Endodermal cell (in vitro differentiated cells): ENCODE results near the gene TMEM147. TPM values are rescaled to one million over a fixed set of nuclear protein-coding genes. Genes with fewer than 3 reads are reported as not detected.

Experiments used
- DNase-seq: peaks from one replicate; pipeline ENCODE4 v3.0.0-alpha.2; 2017
- H3K27ac ChIP-seq: 2 replicates; pipeline ENCODE4 v1.5.1; 2013; ENCODE audit warnings: mild to moderate bottlenecking, low read depth, low read length, moderate library complexity
- H3K27me3 ChIP-seq: 2 replicates; pipeline ENCODE4 v1.6.1; 2013; ENCODE audit warnings: mild to moderate bottlenecking, low read length, moderate library complexity; ENCODE audit not compliant: insufficient read depth, control insufficient read depth, poor library complexity, severe bottlenecking
- H3K36me3 ChIP-seq: 2 replicates; pipeline ENCODE4 v1.7.0; 2013; ENCODE audit warnings: mild to moderate bottlenecking, low read length, moderate library complexity; ENCODE audit not compliant: control insufficient read depth, insufficient read depth
- H3K4me1 ChIP-seq: one replicate; pipeline ENCODE4 v1.7.0; 2013; ENCODE audit warnings: low read length; ENCODE audit not compliant: control insufficient read depth, insufficient read depth
- H3K4me3 ChIP-seq: 2 replicates; pipeline ENCODE4 v1.5.1; 2013; ENCODE audit warnings: mild to moderate bottlenecking, low read length, moderate library complexity
- H3K9ac ChIP-seq: 2 replicates; pipeline ENCODE4 v1.6.1; 2013; ENCODE audit warnings: mild to moderate bottlenecking, low read length, moderate library complexity; ENCODE audit not compliant: poor library complexity, severe bottlenecking; ENCODE audit errors: extremely low read depth
- H3K9me3 ChIP-seq: 2 replicates; pipeline ENCODE4 v1.6.1; 2013; ENCODE audit warnings: mild to moderate bottlenecking, low read length, moderate library complexity; ENCODE audit not compliant: control insufficient read depth
- H3K27ac Mint-ChIP-seq: 2 replicates; pipeline ENCODE4 v1.8.0; 2020; ENCODE audit warnings: mixed read lengths
- H3K27me3 Mint-ChIP-seq: 2 replicates; pipeline ENCODE4 v1.8.0; 2021; ENCODE audit warnings: mild to moderate bottlenecking, mixed read lengths; ENCODE audit not compliant: insufficient read depth
- H3K36me3 Mint-ChIP-seq: 2 replicates; pipeline ENCODE4 v1.8.0; 2020; ENCODE audit warnings: low read depth, mixed read lengths
- H3K4me1 Mint-ChIP-seq: 2 replicates; pipeline ENCODE4 v1.8.0; 2020; ENCODE audit warnings: mixed read lengths
- H3K4me3 Mint-ChIP-seq: 2 replicates; pipeline ENCODE4 v1.8.0; 2020; ENCODE audit warnings: mild to moderate bottlenecking, moderate library complexity, mixed read lengths
- H3K9me3 Mint-ChIP-seq: 2 replicates; pipeline ENCODE4 v1.8.0; 2020; ENCODE audit warnings: mild to moderate bottlenecking, mixed read lengths
- CTCF ChIP-seq: fragments of 200-600 bp; sonication (generic); conservative IDR thresholded peaks from 2 replicates; pipeline ENCODE4 v1.5.0; 2021; ENCODE audit warnings: antibody characterized with exemption, mild to moderate bottlenecking
- WGBS, 2 experiments: methylation state at CpG; one replicate each; pipeline versions ENCODE4 v1.1.5 to v1.1.7; 2013; ENCODE audit warnings: missing lambda C conversion rate in 2 of 2, mixed read lengths in 1 of 2; ENCODE audit not compliant: insufficient coverage in 1 of 2, insufficient read length in 1 of 2; 5-methylcytosine and 5-hydroxymethylcytosine counted together
- total RNA-seq, 2 donors: library from RNA; stranded (reverse); fragmentation: NEBNext Ultra II Directional in 1 of 2; extraction: Animal tissue kit (Norgen Biotek cat#: 25700) in 1 of 2; gene quantifications; 2 replicates in 1 of 2; 3 replicates in 1 of 2; pipeline ENCODE4 v1.2.1, GENCODE V29; 2021

The TMEM147 gene
- total RNA-seq, 2 donors from 2014 or later, result 109 to 119 TPM

- Histone ChIP-seq H3K9ac (no peak overlapping the region), H3K4me1 (no peaks in the 10 kb centered on the region), H3K27ac (no peak overlapping the region), H3K27me3 (no peaks in the 10 kb centered on the region), H3K9me3 (peaks cover 24% of the 10 kb centered on the region), H3K36me3 (no peaks in the 10 kb centered on the region), H3K4me3 (no peak overlapping the region)
- no peak overlapping the region for H3K27ac Mint-ChIP-seq
- H3K4me1 Mint-ChIP-seq, result no peaks in the 10 kb centered on the region
- no peaks in the 10 kb centered on the region for H3K36me3 Mint-ChIP-seq
- peaks cover 47% of the 10 kb centered on the region for H3K9me3 Mint-ChIP-seq
- no peak overlapping the region for H3K4me3 Mint-ChIP-seq
- H3K27me3 Mint-ChIP-seq, result peaks cover 25% of the 10 kb centered on the region
- 73 to 79% methylated on average over 7 of the region's 7 CpGs for WGBS, 2 experiments
- no peak for DNase-seq
- TF ChIP-seq CTCF, result no peak
Observed at GRCh38 chr19:35578707-35579106, 33.3 kb downstream of the TMEM147 start.

DNA sequence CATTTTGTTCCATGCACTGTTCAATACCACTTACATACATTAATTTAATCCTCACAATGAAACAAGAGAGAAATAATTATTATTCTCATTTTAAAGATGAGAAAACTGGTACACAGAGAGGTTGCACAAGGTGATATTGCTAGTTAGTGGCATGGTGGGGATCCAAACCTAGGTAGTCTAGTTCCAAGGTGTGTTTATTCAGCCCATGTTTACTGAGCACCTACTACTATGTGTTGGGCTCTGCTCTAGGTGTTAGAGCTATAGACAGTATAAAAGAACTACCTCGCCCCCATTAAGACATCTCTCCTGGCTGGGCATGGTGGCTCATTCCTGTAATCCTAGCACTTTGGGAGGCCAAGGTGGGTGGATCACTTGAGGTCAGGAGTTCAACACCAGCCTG is 37.3 kb downstream of the TMEM147 start:
- Mint-ChIP-seq H3K9me3 (peaks cover 14% of the 10 kb centered on the region), H3K27me3 (peaks cover 41% of the 10 kb centered on the region), H3K4me1 (no peaks in the 10 kb centered on the region), H3K4me3 (no peak overlapping the region), H3K27ac (no peak overlapping the region), H3K36me3 (no peaks in the 10 kb centered on the region)
- DNase-seq, result no peak
- TF ChIP-seq CTCF, result no peak
- H3K9ac ChIP-seq, result no peak overlapping the region
- H3K27me3 ChIP-seq, result peaks cover 15% of the 10 kb centered on the region
- peaks cover 4% of the 10 kb centered on the region for H3K9me3 ChIP-seq
- H3K36me3 ChIP-seq, result no peaks in the 10 kb centered on the region
- no peaks in the 10 kb centered on the region for H3K4me1 ChIP-seq
- no peak overlapping the region for H3K27ac ChIP-seq
- no peak overlapping the region for H3K4me3 ChIP-seq
- WGBS, 2 experiments, result 86 to 87% methylated on average over 1 of the region's 1 CpG

GRCh38 chr19:35585848-35586247 is 40.4 kb downstream of the TMEM147 start, which contains the start of gene PMIS2:
PMIS2 (plus strand) TSS chr19:35586173; CDS start chr19:35586260, 87 bp downstream.
- Histone ChIP-seq H3K9ac (no peak within 1 kb of the TSS), H3K4me1 (no peaks in the 10 kb centered on the region), H3K27me3 (peaks cover 15% of the 10 kb centered on the region), H3K9me3 (no peaks in the 10 kb centered on the region), H3K4me3 (no peak within 1 kb of the TSS), H3K36me3 (no peaks in the 10 kb centered on the region), H3K27ac (no peak within 1 kb of the TSS)
- 82 to 84% methylated on average over 9 to 16 of the region's 16 CpGs for whole genome bisulfite sequencing, 2 experiments
- peaks cover 1% of the 10 kb centered on the region for H3K9me3 Mint-ChIP-seq
- H3K4me1 Mint-ChIP-seq, result no peaks in the 10 kb centered on the region
- TF ChIP-seq CTCF, result no peak
- peak; percentile 78 for DNase-seq
- H3K4me3 Mint-ChIP-seq, result no peak within 1 kb of the TSS
- no peak within 1 kb of the TSS for H3K27ac Mint-ChIP-seq
- no peaks in the 10 kb centered on the region for H3K36me3 Mint-ChIP-seq
- peaks cover 49% of the 10 kb centered on the region for H3K27me3 Mint-ChIP-seq
